ENCODE data around the gene SWI5.
"Not testable (repeated sequence)": the region's sequence is repeated elsewhere in the genome, so short reads cannot be mapped to it uniquely, and the experiment has no call there.

Gene SWI5

GRCh38 chr9:128279088-128280073 lies 3.3 kb downstream of the SWI5 start:
- DNase-seq (ENCODE audit: low spot score): not testable (repeated sequence)

- DNase-seq (ENCODE audit: low spot score): no peak
Measured at GRCh38 chr9:128280084-128280622, 4.1 kb downstream of the SWI5 start.

- DNase-seq (ENCODE audit: low spot score): no peak
Measured at GRCh38 chr9:128282500-128282899, 6.4 kb downstream of the SWI5 start.

- peak; percentile 34 for DNase-seq (ENCODE audit: low spot score)
Measured at GRCh38 chr9:128285033-128285784, 9.1 kb downstream of the SWI5 start.

GRCh38 chr9:128286440-128286839 lies 10.4 kb downstream of the SWI5 start:
- no peak for DNase-seq (ENCODE audit: low spot score)

GRCh38 chr9:128288273-128289004 lies 12.4 kb downstream of the SWI5 start:
- DNase-seq (ENCODE audit: low spot score): no peak

GRCh38 chr9:128292009-128292408 lies 15.9 kb downstream of the SWI5 start:
- no peak for DNase-seq (ENCODE audit: low spot score)

- DNase-seq (ENCODE audit: low spot score): no peak
Measured at GRCh38 chr9:128293091-128293490, 17.0 kb downstream of the SWI5 start.

GRCh38 chr9:128294142-128294541 lies 18.1 kb downstream of the SWI5 start:
- no peak for DNase-seq (ENCODE audit: low spot score)

GRCh38 chr9:128296340-128297220 lies 20.5 kb downstream of the SWI5 start:
- DNase-seq (ENCODE audit: low spot score): no peak

- DNase-seq (ENCODE audit: low spot score): no peak
Measured at GRCh38 chr9:128297221-128297773, 21.2 kb downstream of the SWI5 start.

- no peak for DNase-seq (ENCODE audit: low spot score)
Measured at GRCh38 chr9:128298535-128299482, 22.7 kb downstream of the SWI5 start.

- DNase-seq (ENCODE audit: low spot score): no peak
Measured at GRCh38 chr9:128304136-128304970, 28.3 kb downstream of the SWI5 start.

- no peak for DNase-seq (ENCODE audit: low spot score)
Measured at GRCh38 chr9:128304971-128305288, 28.9 kb downstream of the SWI5 start.

- no peak for DNase-seq (ENCODE audit: low spot score)
Measured at GRCh38 chr9:128309551-128309950, 33.5 kb downstream of the SWI5 start.

- no peak for DNase-seq (ENCODE audit: low spot score)
Measured at GRCh38 chr9:128310461-128310860, 34.4 kb downstream of the SWI5 start.

- no peak for DNase-seq (ENCODE audit: low spot score)
Measured at GRCh38 chr9:128314697-128315096, 38.6 kb downstream of the SWI5 start.

- no peak for DNase-seq (ENCODE audit: low spot score)
Measured at GRCh38 chr9:128316421-128316820, 40.3 kb downstream of the SWI5 start.

GRCh38 chr9:128317629-128318028 lies 41.6 kb downstream of the SWI5 start:
- DNase-seq (ENCODE audit: low spot score): no peak
